HG02870 (cell line): Measurements from ENCODE around the gene MUC7.

Experiments
- ATAC-seq: cut with Tn5 transposase; IDR thresholded peaks from one replicate; pipeline ENCODE4 v1.9.1; 2021; ENCODE audit warnings: mild to moderate bottlenecking, moderate library complexity; ENCODE audit not compliant: unreplicated experiment

MUC7 gene

GRCh38 chr4:70531981-70532380 is 60.0 kb downstream of the MUC7 start:
- peak; percentile 87 for ATAC-seq
